ENCODE data around the gene NARS2.
A peak's percentile ranks its signal among the peaks of the same experiment; 100 is the strongest.

The NARS2 gene

GRCh38 chr11:78429209-78429608 is 145.5 kb downstream of the NARS2 start:
- no peak for DNase-seq

GRCh38 chr11:78428773-78429172 is 145.9 kb downstream of the NARS2 start:
- DNase-seq: no peak

GRCh38 chr11:78428266-78428636 is 146.4 kb downstream of the NARS2 start:
- no peak for DNase-seq

GRCh38 chr11:78427615-78428265 is 146.9 kb downstream of the NARS2 start:
- DNase-seq: no peak

- no peak for DNase-seq
Measured at GRCh38 chr11:78426845-78427244, 147.8 kb downstream of the NARS2 start.

GRCh38 chr11:78425399-78426070 is 149.1 kb downstream of the NARS2 start:
- no peak for DNase-seq

GRCh38 chr11:78424334-78425270 is 150.1 kb downstream of the NARS2 start:
- peak; percentile 7 for DNase-seq

GRCh38 chr11:78423241-78423640 is 151.4 kb downstream of the NARS2 start:
- no peak for DNase-seq

GRCh38 chr11:78420796-78421209 is 153.9 kb downstream of the NARS2 start:
- peak; percentile 15 for DNase-seq

GRCh38 chr11:78420255-78420764 is 154.4 kb downstream of the NARS2 start:
- DNase-seq: peak; percentile 54

- DNase-seq: no peak
Measured at GRCh38 chr11:78419327-78419726, 155.3 kb downstream of the NARS2 start.

GRCh38 chr11:78418584-78419211 is 156.0 kb downstream of the NARS2 start:
- no peak for DNase-seq

GRCh38 chr11:78417888-78418583 is 156.6 kb downstream of the NARS2 start:
- peak; percentile 85 for DNase-seq

- peak; percentile 33 for DNase-seq
Measured at GRCh38 chr11:78417175-78417887, 157.3 kb downstream of the NARS2 start, which contains the start of gene GAB2. Gene GAB2 (minus strand): TSS chr11:78417820. CDS start chr11:78417720, 100 bp downstream.

GRCh38 chr11:78416285-78417174 is 158.1 kb downstream of the NARS2 start:
- DNase-seq: peak; percentile 81

- DNase-seq: no peak
Measured at GRCh38 chr11:78415338-78415737, 159.3 kb downstream of the NARS2 start.

- peak; percentile 37 for DNase-seq
Measured at GRCh38 chr11:78414321-78415051, 160.2 kb downstream of the NARS2 start.

- no peak for DNase-seq
Measured at GRCh38 chr11:78408619-78409018, 166.0 kb downstream of the NARS2 start.

GRCh38 chr11:78406568-78407196 is 168.0 kb downstream of the NARS2 start:
- DNase-seq: no peak
